Endothelial cell of umbilical vein (primary cell): ENCODE measurements around the gene NTN4. TPM values are rescaled to one million over a fixed set of nuclear protein-coding genes. Genes with fewer than 3 reads are reported as not detected.

ENCODE experiments used
- BruUV-seq: library from RNA; stranded (reverse); fragments of 400-500 nt; replicated peaks from 2 replicates; lab custom pipeline; 2021; lab: Mats Ljungman, UMichigan
- CTCF ChIA-PET: fragments of 300-600, 350-600 bp; sonication (Branson Sonifier 250); formaldehyde crosslinking; loops from one replicate; lab custom pipeline; 2021; ENCODE audit warnings: antibody characterized with exemption, inconsistent platforms; lab: Charles Lee
- POLR2A ChIA-PET: fragments of 300-600, 350-600 bp; sonication (Branson Sonifier 250); formaldehyde crosslinking; loops from one replicate; lab custom pipeline; 2021; ENCODE audit warnings: antibody characterized with exemption, inconsistent platforms; lab: Charles Lee
- DNase-seq: peaks from one replicate; pipeline ENCODE4 v3.0.0-alpha.2; 2011; ENCODE audit warnings: low read depth, low spot score
- FAIRE-seq: peaks from 2 replicates; lab custom pipeline; 2011; peaks lifted over from hg19 to GRCh38; lab: Jason Lieb, UNC
- H2AFZ ChIP-seq: 2 replicates; pipeline ENCODE4 v1.6.0; 2012; ENCODE audit warnings: low read depth, low read length, control low read depth, inconsistent platforms
- H3K27ac ChIP-seq: 2 replicates; pipeline ENCODE4 v1.5.1; 2011; ENCODE audit warnings: low read depth, mild to moderate bottlenecking, control low read depth, low read length, moderate library complexity; ENCODE audit not compliant: insufficient read depth
- H3K27me3 ChIP-seq, 2 experiments: 2 replicates each; pipeline versions ENCODE4 v1.6.0 to v1.6.1; 2011; ENCODE audit warnings: low read length in 2 of 2, mixed read lengths in 1 of 2; ENCODE audit not compliant: control insufficient read depth in 2 of 2, insufficient read depth in 2 of 2
- H3K36me3 ChIP-seq, 2 experiments: 2 replicates in 1 of 2; 3 replicates in 1 of 2; pipeline ENCODE4 v1.5.1; 2011; ENCODE audit warnings: low read length in 2 of 2, mild to moderate bottlenecking in 1 of 2, moderate library complexity in 1 of 2; ENCODE audit not compliant: control insufficient read depth in 2 of 2, insufficient read depth in 2 of 2; ENCODE audit errors: extremely low read depth in 1 of 2
- H3K4me1 ChIP-seq: 3 replicates; pipeline ENCODE4 v1.5.1; 2011; ENCODE audit warnings: mild to moderate bottlenecking, low read length; ENCODE audit not compliant: control insufficient read depth, insufficient read depth; ENCODE audit errors: extremely low read depth
- H3K4me2 ChIP-seq: 2 replicates; pipeline ENCODE4 v1.6.1; 2011; ENCODE audit warnings: low read length, control low read depth, mixed read lengths; ENCODE audit not compliant: insufficient read depth
- H3K4me3 ChIP-seq, 3 experiments: fragments of 200-600 bp in 1 of 3; sonication (generic), shearing (Covaris generic) in 1 of 3; replicated peaks in 1 of 3; 2 replicates each; pipeline ENCODE4 v1.5.1; 2011 to 2016; ENCODE audit warnings: control low read depth in 3 of 3, low read length in 3 of 3, mild to moderate bottlenecking in 2 of 3, inconsistent platforms in 1 of 3, low read depth in 1 of 3, moderate library complexity in 1 of 3; ENCODE audit not compliant: insufficient read depth in 1 of 3
- H3K79me2 ChIP-seq: 2 replicates; pipeline ENCODE4 v1.6.0; 2012; ENCODE audit warnings: low read length, inconsistent platforms; ENCODE audit not compliant: control insufficient read depth, insufficient read depth
- H3K9ac ChIP-seq: replicated peaks from 2 replicates; pipeline ENCODE3; 2011; ENCODE audit warnings: low read length, control low read depth; ENCODE audit not compliant: insufficient read depth; ENCODE audit errors: extremely low read depth
- H3K9me1 ChIP-seq: replicated peaks from 3 replicates; pipeline ENCODE4 v1.6.0; 2011; ENCODE audit warnings: mild to moderate bottlenecking, low read length; ENCODE audit not compliant: control insufficient read depth, insufficient read depth; ENCODE audit errors: extremely low read depth
- H3K9me3 ChIP-seq: replicated peaks from 2 replicates; pipeline ENCODE4 v1.5.1; 2012; ENCODE audit warnings: low read length, inconsistent platforms; ENCODE audit not compliant: control insufficient read depth, insufficient read depth
- H4K20me1 ChIP-seq: replicated peaks from 2 replicates; pipeline ENCODE3; 2011; ENCODE audit warnings: mild to moderate bottlenecking, low read length; ENCODE audit not compliant: control insufficient read depth, insufficient read depth; ENCODE audit errors: extremely low read depth
- GATA2 ChIP-seq: IDR thresholded peaks from 2 replicates; pipeline ENCODE4 v1.7.0; 2011; ENCODE audit warnings: low read depth, mild to moderate bottlenecking, moderate library complexity, mixed read lengths, low read length; ENCODE audit not compliant: insufficient read length, insufficient read depth
- JUN ChIP-seq: IDR thresholded peaks from 2 replicates; pipeline ENCODE4 v1.6.1; 2011; ENCODE audit warnings: borderline replicate concordance, low read depth; ENCODE audit not compliant: insufficient read length, insufficient read depth
- MAX ChIP-seq: IDR thresholded peaks from 2 replicates; pipeline ENCODE4 v1.6.1; 2011; ENCODE audit not compliant: insufficient read depth, insufficient read length
- POLR2A ChIP-seq: IDR thresholded peaks from 2 replicates; pipeline ENCODE4 v1.6.1; 2012; ENCODE audit warnings: low read depth, mild to moderate bottlenecking, control low read depth, low read length
- POLR2AphosphoS5 ChIP-seq: IDR thresholded peaks from 2 replicates; pipeline ENCODE4 v1.6.1; 2012; ENCODE audit warnings: low read depth, mild to moderate bottlenecking, control low read depth, low read length, moderate library complexity; ENCODE audit not compliant: insufficient read depth
- dilution Hi-C: fragments of 300-500 bp; cut with MboI; formaldehyde crosslinking; loops from one replicate; pipeline ENCODE4 v1.15.0; 2019; ENCODE audit warnings: low sequenced_read_pairs; ENCODE audit not compliant: extremely low pct_ligation_motif_present
- intact Hi-C: fragments of 100-400 bp; cut with micrococcal nuclease; formaldehyde crosslinking; loops from one replicate; pipeline ENCODE4 v1.10.0; 2022
- polyA plus RNA-seq, 4 experiments: library from polyadenylated mRNA; depleted of rRNA in 3 of 4; stranded (reverse) in 3 of 4; unstranded in 1 of 4; fragments of >200 nt; gene quantifications; 2 replicates each; pipeline versions ENCODE4 v1.2.1 to v1.2.3, GENCODE V29; 2011 to 2012; ENCODE audit warnings: missing spikeins in 1 of 4
- total RNA-seq: library from RNA; stranded (reverse); gene quantifications from 2 replicates; pipeline ENCODE4 v1.2.3, GENCODE V29; 2021
- TF ChIP-seq, protein P1 (sequence below), 2 donors: IDR thresholded peaks; 1 replicate in 1 of 2; 2 replicates in 1 of 2; pipeline ENCODE4 v1.5.1; 2011; ENCODE audit warnings: low read length in 2 of 2, mild to moderate bottlenecking in 2 of 2, moderate library complexity in 2 of 2, control low read depth in 1 of 2, inconsistent platforms in 1 of 2, low read depth in 1 of 2; ENCODE audit not compliant: insufficient read depth in 1 of 2; ENCODE audit errors: extremely low read depth in 1 of 2

NTN4 gene
- total and polyA plus RNA-seq, 2 donors (not counting 3 experiments of a cell fraction or from before 2014, with no cell fraction given), result 120 to 317 TPM

GRCh38 chr12:95663525-95663924, 127.0 kb downstream of the NTN4 start:
- DNase-seq (peak; percentile 97), FAIRE-seq (peak; percentile 91)
- H3K27ac ChIP-seq, result peak overlapping the region; percentile 93
- H3K4me3 ChIP-seq, result peak overlapping the region in 2 of 3 experiments; percentile 56 to 67
- no peaks in the 10 kb centered on the region for H3K9me1 ChIP-seq
- CTCF ChIA-PET, result interaction anchor here (0.7 to 1.6 kb wide), 7 partner anchors 10 to 88 kb away, joined by 3 to 4 read pairs (median 3); no protein-coding TSS in a partner anchor
- no peaks in the 10 kb centered on the region for H3K9me3 ChIP-seq
- peaks cover 0 to 2% of the 10 kb centered on the region in 2 experiments for H3K36me3 ChIP-seq
- H3K27me3 ChIP-seq, result no peaks in the 10 kb centered on the region
- POLR2A ChIA-PET, result interaction anchor here (1.0 to 1.3 kb wide), 2 partner anchors 17 to 58 kb away, joined by 3 to 4 read pairs; no protein-coding TSS in a partner anchor
- no TSS peak for BruUV-seq
- no peaks in the 10 kb centered on the region for H3K79me2 ChIP-seq
- peak overlapping the region; percentile 87 for H3K4me2 ChIP-seq
- dilution Hi-C loops (no loop called here), intact Hi-C loops (loop anchor here (1.0 kb wide), 4 partner anchors 11 to 58 kb away; no protein-coding TSS in a partner anchor)
- peak overlapping the region; percentile 13 for H2AFZ ChIP-seq
- H3K9ac ChIP-seq, result peak overlapping the region; percentile 71
- H4K20me1 ChIP-seq, result no peaks in the 10 kb centered on the region
- TF ChIP-seq POLR2AphosphoS5, result no peak
- TF ChIP-seq JUN, result peak; percentile 36
- TF ChIP-seq, protein P1, sequence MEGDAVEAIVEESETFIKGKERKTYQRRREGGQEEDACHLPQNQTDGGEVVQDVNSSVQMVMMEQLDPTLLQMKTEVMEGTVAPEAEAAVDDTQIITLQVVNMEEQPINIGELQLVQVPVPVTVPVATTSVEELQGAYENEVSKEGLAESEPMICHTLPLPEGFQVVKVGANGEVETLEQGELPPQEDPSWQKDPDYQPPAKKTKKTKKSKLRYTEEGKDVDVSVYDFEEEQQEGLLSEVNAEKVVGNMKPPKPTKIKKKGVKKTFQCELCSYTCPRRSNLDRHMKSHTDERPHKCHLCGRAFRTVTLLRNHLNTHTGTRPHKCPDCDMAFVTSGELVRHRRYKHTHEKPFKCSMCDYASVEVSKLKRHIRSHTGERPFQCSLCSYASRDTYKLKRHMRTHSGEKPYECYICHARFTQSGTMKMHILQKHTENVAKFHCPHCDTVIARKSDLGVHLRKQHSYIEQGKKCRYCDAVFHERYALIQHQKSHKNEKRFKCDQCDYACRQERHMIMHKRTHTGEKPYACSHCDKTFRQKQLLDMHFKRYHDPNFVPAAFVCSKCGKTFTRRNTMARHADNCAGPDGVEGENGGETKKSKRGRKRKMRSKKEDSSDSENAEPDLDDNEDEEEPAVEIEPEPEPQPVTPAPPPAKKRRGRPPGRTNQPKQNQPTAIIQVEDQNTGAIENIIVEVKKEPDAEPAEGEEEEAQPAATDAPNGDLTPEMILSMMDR (IDR thresholded peaks at IDR 0.05; ENCODE audit: extremely low read depth in 1 of 2, insufficient read depth in 1 of 2, low read depth in 1 of 2, low read length in 2 of 2), result no peak
- peak; percentile 28 for TF ChIP-seq GATA2
- TF ChIP-seq MAX, result peak; percentile 10
- peak; percentile 41 for TF ChIP-seq POLR2A
- peaks cover 26% of the 10 kb centered on the region for H3K4me1 ChIP-seq
